Amygdala (tissue), 56 donors: Measurements from ENCODE around the gene SERPINE1.
"Not testable (repeated sequence)": the region's sequence is repeated elsewhere in the genome, so short reads cannot be mapped to it uniquely, and the experiment has no call there.

ENCODE experiments used
- DNase-seq, 56 donors: peaks; one replicate each; lab custom pipeline; 2025; lab: John Stamatoyannopoulos, UW

SERPINE1 gene

DNA sequence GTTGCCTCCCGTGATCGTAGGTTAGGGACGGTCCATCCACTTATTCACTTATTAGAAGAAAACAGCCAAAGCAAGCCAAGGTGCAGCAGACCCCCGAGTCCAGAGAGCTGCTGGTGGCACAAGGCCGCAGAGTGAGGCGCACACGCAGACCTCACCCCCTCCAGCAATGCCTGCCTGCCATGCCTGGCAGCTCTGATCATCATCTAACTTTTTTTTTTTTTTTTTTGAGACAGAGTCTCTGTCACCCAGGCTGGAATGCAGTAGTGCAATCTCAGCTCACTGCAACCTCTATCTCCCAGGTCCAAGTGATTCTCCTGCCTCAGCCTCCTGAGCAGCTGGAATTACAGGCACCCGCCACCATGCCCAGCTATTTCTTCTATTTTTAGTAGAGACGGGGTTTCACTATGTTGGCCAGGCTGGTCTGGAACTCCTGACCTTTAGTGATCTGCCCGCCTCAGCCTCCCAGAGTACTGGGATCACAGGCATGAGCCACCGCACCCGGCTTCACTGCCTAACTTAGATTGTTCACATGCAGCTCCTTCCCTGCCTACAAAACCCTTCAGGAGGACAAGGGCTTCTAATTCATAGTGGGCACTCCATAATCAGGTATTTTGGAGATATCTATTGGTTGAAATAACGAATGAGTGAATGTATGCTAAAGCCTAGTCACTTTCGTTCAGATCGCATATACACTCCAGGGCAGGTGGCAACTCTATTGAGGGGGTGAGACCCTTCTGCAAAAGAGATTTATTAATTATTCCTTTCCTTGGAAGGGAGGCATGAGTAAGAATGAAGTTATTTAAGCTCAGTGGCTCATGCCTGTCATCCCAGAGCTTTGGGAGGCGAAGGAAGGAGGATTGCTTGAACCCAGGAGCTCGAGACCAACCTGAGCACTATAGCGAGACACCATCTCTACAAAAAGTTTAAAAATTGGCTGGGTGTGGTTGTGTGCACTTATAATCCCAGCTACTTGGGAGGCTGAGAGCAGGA is 25.8 kb upstream of the SERPINE1 start:
- no peak for DNase-seq

DNA sequence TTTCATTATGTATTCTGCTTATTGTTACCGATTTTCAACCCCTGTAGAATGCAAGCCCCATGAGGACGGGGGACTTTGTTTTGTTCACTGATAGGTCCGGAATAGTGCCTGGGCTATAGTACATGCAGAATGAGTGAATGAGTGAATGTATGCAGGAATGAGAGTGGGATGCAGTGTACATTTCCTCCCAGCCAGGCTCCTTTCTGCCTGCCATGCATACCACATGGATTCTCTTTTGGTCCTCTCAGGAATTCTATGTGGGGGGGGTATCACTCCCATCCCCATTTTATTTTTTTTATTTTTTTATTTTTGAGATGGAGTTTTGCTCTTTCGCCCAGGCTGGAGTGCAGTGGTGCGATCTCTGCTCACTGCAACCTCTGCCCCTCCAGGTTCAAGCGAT is 24.9 kb upstream of the SERPINE1 start:
- no peak for DNase-seq

DNA sequence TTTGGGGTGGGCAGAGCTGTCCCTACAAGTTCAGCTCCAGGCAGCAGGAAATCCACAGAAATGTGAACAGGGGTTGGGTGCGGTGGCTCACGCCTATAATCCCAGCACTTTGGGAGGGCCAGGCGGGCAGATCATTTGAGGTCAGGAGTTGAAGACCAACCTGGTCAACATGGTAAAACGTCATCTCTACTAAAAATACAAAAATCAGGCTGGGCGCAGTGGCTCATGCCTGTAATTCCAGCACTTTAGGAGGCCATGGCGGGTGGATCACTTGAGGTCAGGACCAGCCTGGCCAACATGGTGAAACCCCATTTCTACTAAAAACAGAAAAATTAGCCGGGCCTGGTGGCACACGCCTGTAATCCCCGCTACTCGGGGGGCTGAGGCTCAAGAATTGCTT is 23.2 kb upstream of the SERPINE1 start:
- DNase-seq: not testable (repeated sequence)

DNA sequence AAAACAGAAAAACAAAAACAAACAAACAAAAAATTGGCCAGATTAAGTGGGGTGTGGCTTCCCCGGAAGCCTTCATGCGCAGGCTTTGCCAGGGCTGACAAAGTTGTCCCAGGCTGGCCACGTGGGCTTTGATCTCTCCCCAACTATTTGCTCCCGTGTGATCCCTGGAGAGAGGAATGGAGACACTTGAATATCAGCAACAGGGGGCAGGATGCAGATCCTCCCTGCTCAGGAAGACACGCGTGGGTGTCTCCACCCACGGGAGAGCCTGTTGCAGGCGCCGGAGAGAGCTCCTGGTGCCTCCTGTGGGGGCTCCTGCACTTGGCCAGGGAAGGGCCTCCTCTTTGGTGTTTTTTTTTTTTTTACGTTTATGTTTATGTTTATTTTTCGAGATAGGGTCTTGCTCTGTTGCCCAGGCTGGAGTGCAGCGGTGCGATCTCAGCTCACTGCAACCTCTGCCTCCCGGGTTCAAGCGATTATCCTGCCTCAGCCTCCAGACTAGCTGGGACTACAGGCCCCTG is 22.7 kb upstream of the SERPINE1 start:
- peak in 1 of 56 donors; percentile 8 for DNase-seq

DNA sequence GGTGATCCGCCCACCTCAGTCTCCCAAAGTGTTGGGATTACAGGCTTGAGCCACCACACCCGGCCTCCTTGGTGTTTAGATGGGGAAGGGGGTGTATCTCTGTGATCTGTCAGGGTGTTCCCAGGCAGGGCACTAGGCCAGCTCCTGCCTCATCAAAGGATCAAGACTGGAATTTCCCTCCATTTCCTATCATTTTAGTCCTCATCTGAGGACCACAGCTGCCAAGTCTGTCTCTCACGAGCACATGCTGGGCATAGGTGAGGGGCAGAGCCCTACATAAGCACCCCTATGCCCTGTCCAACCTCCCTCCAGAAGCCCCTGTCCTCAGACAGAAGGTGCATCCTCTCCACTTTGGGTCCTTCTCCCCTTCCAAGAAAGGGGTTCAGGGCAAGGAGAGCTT is 22.1 kb upstream of the SERPINE1 start:
- DNase-seq: no peak

DNA sequence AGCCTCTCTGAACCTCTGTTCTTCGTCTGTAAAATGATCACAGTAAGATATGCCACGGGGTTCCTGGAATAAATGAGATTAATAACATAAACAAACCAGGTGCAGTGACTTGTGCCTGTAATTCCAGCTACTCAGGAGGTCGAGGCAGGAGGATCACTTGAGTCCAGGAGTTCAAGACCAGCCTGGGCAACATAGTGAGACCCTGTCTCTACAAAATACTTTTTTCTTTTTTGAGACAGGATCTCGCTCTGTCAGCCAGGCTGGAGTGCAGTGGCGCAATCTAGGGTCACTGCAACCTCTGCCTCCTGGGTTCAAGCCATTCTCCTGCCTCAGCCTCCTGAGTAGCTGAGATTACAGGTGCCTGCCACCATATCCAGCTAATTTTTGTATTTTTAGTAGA is 21.7 kb upstream of the SERPINE1 start:
- not testable (repeated sequence) for DNase-seq

DNA sequence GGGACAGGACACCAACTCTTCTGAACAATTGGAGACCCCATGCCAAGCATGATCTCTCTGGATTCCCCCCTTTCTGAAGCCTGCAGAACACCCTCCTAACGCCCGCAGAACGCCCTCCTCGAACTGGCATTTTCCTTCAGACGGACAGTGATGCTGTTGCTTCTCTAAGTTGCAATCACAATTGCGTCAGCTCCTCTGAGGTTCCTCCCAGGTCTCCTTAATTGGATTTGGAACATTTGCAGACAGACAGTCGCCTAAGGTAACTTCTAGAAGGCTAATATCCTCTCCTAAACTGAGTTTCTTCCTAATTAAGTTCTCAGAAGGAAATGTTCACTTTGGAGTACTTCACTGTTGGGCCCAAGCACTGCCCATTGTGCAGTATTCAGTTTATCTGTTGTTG is 20.5 kb upstream of the SERPINE1 start:
- no peak for DNase-seq

DNA sequence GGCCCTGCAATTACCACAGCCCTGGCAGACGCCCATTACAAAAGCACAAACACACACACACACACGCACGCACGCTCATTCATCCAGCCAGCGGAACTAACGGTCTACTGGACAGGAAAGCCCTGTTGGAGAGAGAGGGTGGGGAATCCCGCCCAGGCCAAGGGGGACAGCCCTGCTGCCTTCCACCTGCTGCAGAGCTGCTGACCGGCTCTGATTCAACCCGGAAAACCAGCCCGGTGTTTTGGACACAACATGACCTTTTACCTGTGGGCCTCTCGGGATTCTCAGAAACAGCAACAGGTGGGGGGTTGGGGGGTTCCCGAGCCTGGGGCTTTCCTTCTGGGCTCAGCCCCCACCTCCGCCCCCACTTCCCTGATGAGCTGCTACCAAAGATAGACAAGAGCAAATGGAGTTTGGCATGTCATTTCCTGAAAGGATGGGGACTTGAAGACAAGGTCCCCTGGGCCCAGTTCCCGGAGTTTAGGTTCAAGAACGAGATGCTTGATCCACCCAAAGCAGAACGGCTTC is 18.5 kb upstream of the SERPINE1 start:
- DNase-seq: peak in 26 of 56 donors; percentile 1 to 49 (median 18)

DNA sequence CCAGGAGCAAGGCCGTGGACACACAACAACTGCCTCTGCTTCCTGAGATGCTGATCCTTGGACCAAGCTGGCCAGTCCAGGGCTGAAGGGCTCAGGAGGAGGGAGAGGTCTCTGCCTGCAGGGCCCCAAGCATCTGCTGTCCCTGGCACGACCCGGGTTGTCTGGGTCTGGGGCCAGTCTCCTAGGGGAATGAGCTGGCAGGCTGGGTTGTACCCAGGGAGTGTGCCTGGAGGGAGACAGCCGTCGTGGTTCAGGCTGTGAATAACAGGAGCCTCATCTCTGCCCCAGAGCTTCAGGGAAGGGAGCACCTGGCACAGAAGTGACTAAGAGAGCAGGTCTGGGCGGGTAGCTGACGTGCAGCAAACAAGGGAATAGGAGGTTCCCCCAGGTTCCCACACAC is 17.9 kb upstream of the SERPINE1 start:
- no peak for DNase-seq

DNA sequence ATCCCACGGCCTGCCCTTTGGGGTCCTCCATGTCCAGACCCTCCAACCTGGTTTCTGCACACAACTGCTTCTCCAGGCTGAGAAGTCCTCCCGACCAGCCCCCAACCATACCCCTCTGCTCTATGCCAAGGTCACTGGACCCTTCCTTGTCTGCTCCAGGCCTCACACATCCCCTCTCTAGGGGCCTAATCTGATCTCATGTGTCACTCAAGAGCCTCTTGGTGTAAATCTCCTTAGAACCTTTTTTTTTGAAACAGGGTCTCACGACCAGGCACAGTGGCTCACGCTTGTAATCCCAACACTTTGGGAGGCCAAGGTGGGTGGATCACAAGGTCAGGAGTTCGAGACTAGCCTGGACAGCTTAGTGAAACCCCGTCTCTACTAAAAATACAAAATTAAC is 17.5 kb upstream of the SERPINE1 start:
- DNase-seq: no peak

DNA sequence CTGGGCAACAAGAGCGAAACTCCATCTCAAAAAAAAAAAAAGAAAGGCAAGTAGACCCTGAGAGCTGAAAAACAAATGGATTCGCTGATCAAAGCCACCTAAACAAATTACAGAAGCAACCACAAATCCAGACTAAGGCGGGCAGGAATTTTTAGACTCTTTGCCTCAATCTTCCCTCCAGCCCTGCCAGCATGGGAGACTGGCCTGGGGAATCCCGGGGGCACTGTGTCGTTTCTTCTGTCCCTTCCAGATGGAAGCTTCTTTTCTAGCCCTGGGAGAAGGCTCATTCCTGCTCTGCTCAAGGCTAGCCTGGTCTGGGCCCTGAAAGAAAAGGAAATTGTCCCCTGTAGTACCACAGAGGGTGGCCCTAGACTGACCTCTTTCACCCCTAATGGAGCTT is 15.6 kb upstream of the SERPINE1 start:
- no peak for DNase-seq

DNA sequence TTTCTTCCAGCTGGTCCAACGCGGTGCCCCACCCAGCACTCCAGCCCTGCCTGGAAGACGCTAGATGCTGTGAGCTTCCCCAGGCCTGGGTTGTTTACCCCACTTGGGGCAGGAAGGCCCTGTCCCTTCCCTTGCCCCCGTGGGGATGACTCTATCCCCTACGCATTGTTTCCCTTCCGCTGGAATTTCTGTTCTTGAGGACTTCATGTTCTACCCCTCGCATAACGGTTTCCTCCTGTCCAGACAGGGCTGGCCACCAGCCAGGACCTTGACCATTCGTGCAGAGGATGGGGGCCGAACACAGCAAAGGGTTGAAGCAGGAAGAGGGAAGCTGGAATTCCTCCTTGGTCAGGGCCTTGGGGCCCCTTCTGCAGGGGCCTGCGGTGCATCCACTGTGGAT is 14.7 kb upstream of the SERPINE1 start:
- peak in 4 of 56 donors; percentile 3 to 43 (median 14) for DNase-seq

DNA sequence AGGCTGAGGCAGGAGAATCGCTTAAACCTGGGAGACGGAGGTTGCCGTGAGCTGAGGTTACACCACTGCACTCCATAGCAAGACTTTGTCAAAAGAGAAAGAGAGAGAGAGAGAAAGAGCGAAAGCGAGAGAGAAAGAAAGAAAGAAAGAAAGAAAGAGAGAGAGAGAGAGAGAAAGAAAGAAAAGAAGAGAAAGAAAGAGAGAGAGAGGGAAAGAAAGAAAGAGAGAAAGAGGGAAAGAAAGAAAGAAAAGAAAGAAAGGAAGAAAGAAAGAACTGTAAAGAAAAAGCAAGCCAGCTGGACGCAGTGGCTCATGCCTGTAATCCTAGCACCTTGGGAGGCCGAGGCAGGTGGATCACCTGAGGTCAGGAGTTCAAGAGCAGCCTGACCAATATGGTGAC is 13.8 kb upstream of the SERPINE1 start:
- DNase-seq: not testable (repeated sequence)

DNA sequence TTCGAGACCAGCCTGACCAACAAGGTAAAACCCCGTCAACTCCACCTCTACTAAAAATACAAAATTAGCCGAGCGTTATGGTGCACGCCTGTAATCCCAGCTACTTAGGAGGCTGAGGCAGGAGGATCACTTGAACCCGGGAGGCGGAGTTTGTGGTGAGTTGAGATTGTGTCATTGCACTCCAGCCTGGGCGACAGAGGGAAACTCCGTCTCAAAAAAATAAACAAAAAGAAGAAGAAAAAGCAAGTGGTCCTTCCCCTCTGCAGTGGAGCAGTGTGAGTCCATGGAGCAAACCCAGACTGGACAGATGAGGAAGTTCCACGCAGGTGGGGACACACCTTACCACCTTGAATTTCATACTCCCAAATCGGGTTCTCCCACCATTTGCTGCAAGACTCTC is 13.1 kb upstream of the SERPINE1 start:
- no peak for DNase-seq

DNA sequence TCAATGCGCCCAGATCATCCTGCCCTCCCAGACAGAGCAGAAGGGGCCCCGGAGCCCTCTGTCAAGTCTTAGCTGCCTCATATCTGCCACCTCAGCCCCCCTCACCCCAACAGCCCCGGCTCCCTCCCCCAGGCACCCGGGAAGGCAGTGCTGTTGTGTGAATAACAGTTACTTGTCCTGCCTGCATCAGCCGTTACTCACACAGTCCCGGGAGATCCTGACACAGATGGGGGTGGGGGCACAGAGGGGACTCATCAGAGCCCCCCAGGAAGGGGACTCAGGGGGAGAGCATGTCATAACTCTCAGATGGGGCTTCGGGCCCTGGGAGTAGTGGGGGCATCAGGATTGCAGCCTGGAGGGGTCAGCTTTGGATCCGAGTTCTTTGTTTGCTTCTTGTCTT is 12.4 kb upstream of the SERPINE1 start:
- no peak for DNase-seq

DNA sequence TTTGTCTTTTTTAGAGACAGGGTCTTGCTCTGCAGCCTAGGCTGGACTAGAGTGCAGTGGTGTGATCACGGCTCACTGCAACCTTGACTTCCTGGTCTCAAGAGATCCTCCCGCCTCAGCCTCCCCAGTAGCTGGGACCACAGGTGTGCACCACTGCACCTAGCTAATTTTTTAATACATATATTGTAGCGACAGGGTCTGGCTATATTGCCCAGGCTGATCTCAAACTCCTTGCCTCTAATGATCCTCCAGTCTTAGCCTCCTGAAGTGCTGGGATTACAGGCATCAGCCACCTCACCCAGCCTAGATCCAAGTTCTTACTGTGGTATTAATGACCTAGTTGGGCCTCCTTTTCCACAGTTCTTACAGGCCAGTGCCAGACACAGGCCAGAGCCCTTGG is 11.7 kb upstream of the SERPINE1 start:
- DNase-seq: no peak

DNA sequence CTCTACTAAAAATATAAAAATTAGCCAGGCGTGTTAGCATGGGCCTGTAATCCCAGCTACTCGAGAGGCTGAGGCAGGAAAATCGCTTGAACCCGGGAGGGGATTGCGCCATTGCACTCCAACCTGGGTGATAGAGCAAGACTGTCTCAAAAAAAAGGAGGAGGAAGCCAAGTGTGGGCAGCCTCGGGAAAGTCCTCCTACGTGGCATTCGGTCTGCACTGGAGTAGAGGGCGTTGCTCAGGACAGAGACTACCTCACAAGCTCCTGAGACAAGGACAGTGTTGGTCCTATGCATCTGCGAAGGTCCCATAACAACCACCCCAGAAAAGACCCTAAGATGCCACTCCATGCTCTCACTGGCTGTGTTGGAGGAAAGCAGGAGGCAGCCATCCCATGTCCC is 10.0 kb upstream of the SERPINE1 start:
- no peak for DNase-seq

DNA sequence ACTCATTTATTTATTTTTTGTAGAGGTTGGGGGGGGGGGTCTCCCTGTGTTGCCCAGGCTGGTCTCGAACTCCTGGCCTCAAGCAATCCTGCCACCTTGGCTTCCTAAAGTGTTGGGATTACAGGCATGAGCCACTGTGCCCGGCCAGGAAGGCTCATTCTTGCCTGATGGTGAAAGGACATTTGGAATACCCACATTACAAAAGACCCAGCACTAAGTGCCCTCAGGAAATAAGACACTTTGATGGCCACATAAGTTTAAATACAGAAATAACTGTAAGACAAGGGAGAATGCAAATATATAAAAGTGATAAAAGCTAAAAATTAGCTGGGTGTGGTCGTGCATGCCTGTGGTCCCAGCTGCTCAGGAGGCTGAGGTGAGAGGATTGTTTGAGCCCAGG is 8.0 kb upstream of the SERPINE1 start:
- no peak for DNase-seq

DNA sequence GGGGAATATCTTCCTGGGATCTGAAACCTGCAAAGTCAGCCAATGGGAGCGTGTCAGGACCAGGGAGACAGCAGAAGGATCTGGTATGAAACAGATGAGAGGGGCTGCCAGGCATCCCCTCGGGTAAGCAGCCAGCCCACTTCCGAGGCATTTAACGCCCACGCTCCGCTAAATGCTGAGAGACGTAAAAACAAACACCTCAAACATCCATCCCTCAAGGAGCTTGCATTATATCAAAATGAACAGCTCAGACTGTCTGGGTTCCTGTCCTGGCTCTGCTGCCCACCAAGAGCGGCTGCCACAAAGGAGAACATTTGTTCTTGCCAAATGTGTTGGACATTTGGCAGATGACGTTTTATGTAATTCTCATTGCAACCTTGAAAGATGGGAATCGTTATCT is 7.0 kb upstream of the SERPINE1 start:
- DNase-seq: peak in 1 of 56 donors; percentile 6

DNA sequence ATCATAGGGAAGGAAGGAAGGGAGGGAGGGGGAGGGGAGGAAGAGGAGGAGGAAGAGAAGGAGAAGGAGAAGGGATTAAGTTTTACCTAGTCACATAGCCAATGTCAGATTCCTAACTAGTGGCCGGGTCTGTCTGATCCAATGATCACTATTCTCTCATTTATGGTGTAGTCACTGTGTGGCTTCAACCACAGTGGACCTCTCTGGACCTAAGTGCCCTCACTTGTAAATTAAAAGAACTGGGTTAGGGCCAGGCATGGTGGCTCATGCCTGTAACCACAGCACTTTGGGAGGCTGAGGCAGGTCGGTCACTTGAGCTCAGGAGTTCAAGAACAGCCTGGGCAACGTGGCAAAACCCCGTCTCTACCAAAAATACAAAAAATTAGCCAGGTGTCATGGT is 6.6 kb upstream of the SERPINE1 start:
- no peak for DNase-seq

DNA sequence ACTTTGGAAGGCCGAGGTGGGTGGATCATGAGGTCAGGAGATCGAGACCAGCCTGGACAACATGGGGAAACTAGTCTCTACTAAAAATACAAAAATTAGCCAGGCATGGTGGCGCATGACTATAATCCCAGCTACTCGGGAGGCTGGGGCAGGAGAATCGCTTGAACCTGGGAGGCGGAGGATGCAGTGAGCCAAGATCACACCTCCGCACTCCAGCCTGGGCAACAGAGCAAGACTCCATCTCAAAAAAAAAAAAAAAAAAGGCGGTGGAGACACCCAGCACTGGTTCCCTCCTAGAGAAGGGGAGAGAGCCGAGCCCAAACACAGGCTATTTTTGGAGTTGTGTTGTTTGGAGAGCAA is 5.3 kb upstream of the SERPINE1 start:
- DNase-seq: not testable (repeated sequence)
